Panc1 (cell line): ENCODE results near the gene STMND1. TPM values are rescaled to one million over a fixed set of nuclear protein-coding genes. Genes with fewer than 3 reads are reported as not detected.

ENCODE experiments used
- ATAC-seq: fragments of 200-7000 bp; cut with Tn5 transposase; 2 replicates; pipeline ENCODE4 v1.9.1; 2020; ENCODE audit warnings: mild to moderate bottlenecking, moderate library complexity
- BruUV-seq: library from RNA; stranded (reverse); fragments of 400-500 nt; replicated peaks from 2 replicates; lab custom pipeline; 2021; lab: Mats Ljungman, UMichigan
- CTCF ChIA-PET: fragments of 300-600 bp; sonication (Branson Sonifier 250); formaldehyde crosslinking; loops from one replicate; lab custom pipeline; 2022; ENCODE audit warnings: antibody characterized with exemption; lab: Charles Lee
- POLR2A ChIA-PET: fragments of 300-600 bp; sonication (Branson Sonifier 250); formaldehyde crosslinking; loops from one replicate; lab custom pipeline; 2022; ENCODE audit warnings: antibody characterized with exemption; lab: Charles Lee
- DNase-seq: peaks from one replicate; pipeline ENCODE4 v3.0.0-alpha.2; 2010; ENCODE audit warnings: low read depth, low spot score
- H3K27ac ChIP-seq: 2 replicates; pipeline ENCODE4 v1.5.1; 2011; ENCODE audit warnings: mild to moderate bottlenecking, low read length, inconsistent platforms
- H3K27me3 ChIP-seq: fragments of 200-500 bp; sonication (Bioruptor generic); 2 replicates; pipeline ENCODE4 v1.6.0; 2014; ENCODE audit warnings: low read length, inconsistent platforms; ENCODE audit not compliant: control insufficient read depth, insufficient read depth
- H3K36me3 ChIP-seq: fragments of 200-500 bp; sonication (Bioruptor generic); 2 replicates; pipeline ENCODE4 v1.5.1; 2014; ENCODE audit warnings: inconsistent platforms, mild to moderate bottlenecking, low read length, moderate library complexity; ENCODE audit not compliant: control insufficient read depth, insufficient read depth
- H3K4me1 ChIP-seq: 2 replicates; pipeline ENCODE4 v1.5.1; 2011; ENCODE audit warnings: inconsistent platforms, mild to moderate bottlenecking, low read length, moderate library complexity; ENCODE audit not compliant: control insufficient read depth, insufficient read depth
- H3K4me3 ChIP-seq, 2 experiments: 2 replicates each; pipeline ENCODE4 v1.5.1; 2011 to 2012; ENCODE audit warnings: low read depth in 2 of 2, low read length in 2 of 2, mild to moderate bottlenecking in 2 of 2, inconsistent platforms in 1 of 2, moderate library complexity in 1 of 2
- H3K9me3 ChIP-seq: fragments of 200-500 bp; sonication (Bioruptor generic); 2 replicates; pipeline ENCODE4 v1.5.1; 2014; ENCODE audit warnings: low read depth, mild to moderate bottlenecking, inconsistent platforms, low read length, moderate library complexity; ENCODE audit not compliant: control insufficient read depth, insufficient read depth
- POLR2AphosphoS5 ChIP-seq: IDR thresholded peaks from 2 replicates; pipeline ENCODE4 v1.6.1; 2012; ENCODE audit warnings: mild to moderate bottlenecking, low read depth, low read length, moderate library complexity
- SIN3A ChIP-seq: IDR thresholded peaks from 2 replicates; pipeline ENCODE4 v1.6.1; 2012; ENCODE audit warnings: low read depth, mild to moderate bottlenecking, low read length, moderate library complexity, borderline replicate concordance; ENCODE audit not compliant: insufficient read depth
- TCF7L2 ChIP-seq: IDR thresholded peaks from 2 replicates; pipeline ENCODE4 v1.6.1; 2011; ENCODE audit warnings: mild to moderate bottlenecking, low read depth, low read length, inconsistent platforms
- in situ Hi-C: cut with HindIII; loops from 2 replicates; pipeline ENCODE4 v1.10.0; 2016; ENCODE audit warnings: low sequenced_read_pairs, low pct_unique_long_range_greater_than_20kb
- intact Hi-C: fragments of 100-400 bp; cut with micrococcal nuclease; formaldehyde crosslinking; loops from one replicate; pipeline ENCODE4 v1.10.0; 2022; ENCODE audit not compliant: unreplicated experiment
- total RNA-seq: library from RNA; stranded (reverse); gene quantifications from one replicate; pipeline ENCODE4 v1.2.1, GENCODE V29; 2021; ENCODE audit not compliant: unreplicated experiment
- TF ChIP-seq, protein P1 (sequence below): fragments of 450-650 bp; IDR thresholded peaks from 2 replicates; pipeline ENCODE4 v1.5.1; 2017; ENCODE audit warnings: mild to moderate bottlenecking
- TF ChIP-seq, protein P2 (sequence below), 2 experiments: IDR thresholded peaks; 2 replicates each; pipeline ENCODE4 v1.6.1; 2011 to 2012; ENCODE audit warnings: low read depth in 2 of 2, control low read depth in 1 of 2, low read length in 1 of 2, mild to moderate bottlenecking in 1 of 2, moderate library complexity in 1 of 2; ENCODE audit not compliant: insufficient read depth in 1 of 2

The STMND1 gene
- total RNA-seq, 1 experiment from 2014 or later: not detected

- intact Hi-C loops (no loop called here), in situ Hi-C loops (no loop called here)
- ChIA-PET POLR2A (no interaction called here), CTCF (no interaction called here)
- H3K27me3 ChIP-seq: no peaks in the 10 kb centered on the region; the same call in none of the 2 replicates
- no peak for ATAC-seq
- H3K9me3 ChIP-seq: no peaks in the 10 kb centered on the region
- BruUV-seq: no TSS peak
- no peaks in the 10 kb centered on the region for H3K36me3 ChIP-seq
- no peak overlapping the region for H3K4me3 ChIP-seq
- no peaks in the 10 kb centered on the region for H3K4me1 ChIP-seq
- no peak overlapping the region for H3K27ac ChIP-seq
- no peak for TF ChIP-seq TCF7L2
- TF ChIP-seq, protein P1, sequence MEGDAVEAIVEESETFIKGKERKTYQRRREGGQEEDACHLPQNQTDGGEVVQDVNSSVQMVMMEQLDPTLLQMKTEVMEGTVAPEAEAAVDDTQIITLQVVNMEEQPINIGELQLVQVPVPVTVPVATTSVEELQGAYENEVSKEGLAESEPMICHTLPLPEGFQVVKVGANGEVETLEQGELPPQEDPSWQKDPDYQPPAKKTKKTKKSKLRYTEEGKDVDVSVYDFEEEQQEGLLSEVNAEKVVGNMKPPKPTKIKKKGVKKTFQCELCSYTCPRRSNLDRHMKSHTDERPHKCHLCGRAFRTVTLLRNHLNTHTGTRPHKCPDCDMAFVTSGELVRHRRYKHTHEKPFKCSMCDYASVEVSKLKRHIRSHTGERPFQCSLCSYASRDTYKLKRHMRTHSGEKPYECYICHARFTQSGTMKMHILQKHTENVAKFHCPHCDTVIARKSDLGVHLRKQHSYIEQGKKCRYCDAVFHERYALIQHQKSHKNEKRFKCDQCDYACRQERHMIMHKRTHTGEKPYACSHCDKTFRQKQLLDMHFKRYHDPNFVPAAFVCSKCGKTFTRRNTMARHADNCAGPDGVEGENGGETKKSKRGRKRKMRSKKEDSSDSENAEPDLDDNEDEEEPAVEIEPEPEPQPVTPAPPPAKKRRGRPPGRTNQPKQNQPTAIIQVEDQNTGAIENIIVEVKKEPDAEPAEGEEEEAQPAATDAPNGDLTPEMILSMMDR: no peak
- no peak for TF ChIP-seq POLR2AphosphoS5
- no peak for TF ChIP-seq SIN3A
- TF ChIP-seq, protein P2, sequence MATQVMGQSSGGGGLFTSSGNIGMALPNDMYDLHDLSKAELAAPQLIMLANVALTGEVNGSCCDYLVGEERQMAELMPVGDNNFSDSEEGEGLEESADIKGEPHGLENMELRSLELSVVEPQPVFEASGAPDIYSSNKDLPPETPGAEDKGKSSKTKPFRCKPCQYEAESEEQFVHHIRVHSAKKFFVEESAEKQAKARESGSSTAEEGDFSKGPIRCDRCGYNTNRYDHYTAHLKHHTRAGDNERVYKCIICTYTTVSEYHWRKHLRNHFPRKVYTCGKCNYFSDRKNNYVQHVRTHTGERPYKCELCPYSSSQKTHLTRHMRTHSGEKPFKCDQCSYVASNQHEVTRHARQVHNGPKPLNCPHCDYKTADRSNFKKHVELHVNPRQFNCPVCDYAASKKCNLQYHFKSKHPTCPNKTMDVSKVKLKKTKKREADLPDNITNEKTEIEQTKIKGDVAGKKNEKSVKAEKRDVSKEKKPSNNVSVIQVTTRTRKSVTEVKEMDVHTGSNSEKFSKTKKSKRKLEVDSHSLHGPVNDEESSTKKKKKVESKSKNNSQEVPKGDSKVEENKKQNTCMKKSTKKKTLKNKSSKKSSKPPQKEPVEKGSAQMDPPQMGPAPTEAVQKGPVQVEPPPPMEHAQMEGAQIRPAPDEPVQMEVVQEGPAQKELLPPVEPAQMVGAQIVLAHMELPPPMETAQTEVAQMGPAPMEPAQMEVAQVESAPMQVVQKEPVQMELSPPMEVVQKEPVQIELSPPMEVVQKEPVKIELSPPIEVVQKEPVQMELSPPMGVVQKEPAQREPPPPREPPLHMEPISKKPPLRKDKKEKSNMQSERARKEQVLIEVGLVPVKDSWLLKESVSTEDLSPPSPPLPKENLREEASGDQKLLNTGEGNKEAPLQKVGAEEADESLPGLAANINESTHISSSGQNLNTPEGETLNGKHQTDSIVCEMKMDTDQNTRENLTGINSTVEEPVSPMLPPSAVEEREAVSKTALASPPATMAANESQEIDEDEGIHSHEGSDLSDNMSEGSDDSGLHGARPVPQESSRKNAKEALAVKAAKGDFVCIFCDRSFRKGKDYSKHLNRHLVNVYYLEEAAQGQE (IDR thresholded peaks at IDR 0.05; ENCODE audit: insufficient read depth in 1 of 2, low read depth in 2 of 2, low read length in 1 of 2): no peak
- no peak for DNase-seq
These were observed 44.5 kb upstream of the STMND1 start for GRCh38 chr6:17057322-17057721.

- H3K27ac ChIP-seq: no peak overlapping the region
- POLR2A ChIA-PET: no interaction called here
These were observed 43.3 kb upstream of the STMND1 start for GRCh38 chr6:17058550-17058949.

More at GRCh38 chr6:17058550-17058949, 43.3 kb upstream of the STMND1 start:
- BruUV-seq: no TSS peak
- ATAC-seq: no peak
- TF ChIP-seq, protein P1: no peak
- no peak for TF ChIP-seq TCF7L2
- TF ChIP-seq SIN3A: no peak
- H3K4me3 ChIP-seq: no peak overlapping the region
- in situ Hi-C loops (no loop called here), intact Hi-C loops (no loop called here)
- no peaks in the 10 kb centered on the region for H3K4me1 ChIP-seq
- H3K36me3 ChIP-seq: no peaks in the 10 kb centered on the region
- peaks cover 5% of the 10 kb centered on the region for H3K27me3 ChIP-seq
- DNase-seq: no peak
- CTCF ChIA-PET: no interaction called here
- H3K9me3 ChIP-seq: no peaks in the 10 kb centered on the region
